Lung microvascular endothelial cell (primary cell): ENCODE data around the gene ATP6V0E2. TPM values are rescaled to one million over a fixed set of nuclear protein-coding genes. Genes with fewer than 3 reads are reported as not detected.

Experiments used
- total RNA-seq: library from RNA; depleted of rRNA; stranded (reverse); fragments of >200 nt; gene quantifications from 2 replicates; pipeline ENCODE4 v1.2.1, GENCODE V29; 2014

The ATP6V0E2 gene
- total RNA-seq, 1 donor from 2014 or later = 3.0 TPM

Other genes starting within 250 kb of the ATP6V0E2 start
- gene ZNF467, start 100.4 kb upstream of the ATP6V0E2 start, total RNA-seq = 5.0 and 6.3 TPM in 2 replicates
- gene ZNF862, start 35.6 kb upstream of the ATP6V0E2 start, total RNA-seq = 5.4 and 6.1 TPM in 2 replicates